GM15510 (cell line): ENCODE measurements around the gene SPAG16.

Experiments
- POLR2A ChIP-seq: IDR thresholded peaks from 3 replicates; pipeline ENCODE4 v1.6.1; 2011; ENCODE audit warnings: borderline replicate concordance; ENCODE audit not compliant: insufficient read length; ENCODE audit errors: extremely low read depth

The SPAG16 gene

DNA sequence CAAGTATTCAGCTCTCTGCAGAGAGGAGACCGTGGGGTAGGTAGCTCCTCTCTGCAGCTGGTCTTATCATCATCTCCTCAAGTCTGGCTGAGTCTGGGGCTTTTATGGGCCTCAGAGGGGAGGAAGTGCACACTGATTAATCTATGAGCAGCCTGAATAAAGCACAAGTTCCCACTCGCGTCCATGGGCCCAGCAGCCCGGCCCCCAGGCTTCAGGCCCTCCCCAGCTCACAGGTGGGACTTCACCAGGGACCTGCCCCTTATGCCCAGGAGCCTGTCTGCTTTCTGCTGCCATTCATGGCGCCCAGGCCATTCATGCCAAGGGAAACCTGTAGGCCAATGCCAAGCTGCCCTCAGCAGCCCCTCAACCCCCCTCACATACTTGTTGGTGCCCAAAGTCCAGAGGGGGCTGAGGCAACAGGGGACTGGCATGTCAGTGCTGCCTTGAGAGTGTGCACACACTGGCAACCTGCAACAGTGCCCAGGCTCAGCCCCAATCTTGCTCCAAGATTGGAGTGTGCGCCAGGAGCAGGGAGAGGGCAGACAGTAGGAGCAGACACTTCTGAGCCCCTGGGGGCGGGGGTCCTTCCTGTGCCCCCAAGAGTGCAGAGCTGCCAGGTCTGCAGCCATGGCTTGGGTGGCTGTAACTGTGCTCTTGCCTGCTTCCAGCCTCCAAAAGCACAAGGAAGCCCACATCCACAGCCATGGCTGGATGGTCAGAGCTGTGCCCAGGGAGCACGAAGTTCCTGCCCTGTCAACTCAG, 751.0 kb downstream of the SPAG16 start:
- TF ChIP-seq POLR2A = no peak

DNA sequence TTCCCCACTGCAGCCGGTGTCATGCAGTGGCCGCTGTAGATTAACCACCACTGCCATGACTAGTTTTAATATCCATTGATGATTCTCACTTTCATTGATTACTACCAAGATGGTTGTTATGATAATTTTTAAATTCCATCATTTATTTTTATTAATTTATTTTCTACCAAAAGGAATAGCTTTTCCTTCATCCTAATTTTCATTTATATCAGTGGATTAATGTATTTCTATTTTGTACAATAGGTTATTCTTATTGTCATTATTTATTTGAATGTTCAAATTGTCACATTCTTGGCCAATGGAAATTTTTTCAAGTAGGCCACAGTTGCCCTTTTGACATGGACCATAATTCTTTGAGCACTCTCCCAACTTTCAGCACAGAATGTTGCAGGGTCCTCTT, 751.7 kb downstream of the SPAG16 start:
- TF ChIP-seq POLR2A = no peak

DNA sequence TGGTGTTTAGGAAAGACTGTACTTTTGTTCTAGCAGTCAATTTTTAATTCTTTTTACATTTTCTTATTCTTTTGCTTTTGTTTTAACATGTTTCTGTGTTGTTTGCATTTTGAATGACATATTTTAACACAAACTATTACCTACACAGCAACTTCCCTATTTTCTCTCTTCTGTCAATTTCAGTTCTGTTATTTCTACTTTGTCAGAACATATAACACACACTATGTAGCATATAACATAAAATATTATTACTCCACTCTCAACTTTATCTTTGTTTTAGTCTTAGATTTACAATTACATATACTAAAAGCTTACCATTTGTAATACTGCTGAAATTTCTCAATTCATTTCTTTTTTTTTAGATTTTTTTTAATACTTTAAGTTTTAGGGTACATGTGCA, 753.9 kb downstream of the SPAG16 start:
- no peak for TF ChIP-seq POLR2A

DNA sequence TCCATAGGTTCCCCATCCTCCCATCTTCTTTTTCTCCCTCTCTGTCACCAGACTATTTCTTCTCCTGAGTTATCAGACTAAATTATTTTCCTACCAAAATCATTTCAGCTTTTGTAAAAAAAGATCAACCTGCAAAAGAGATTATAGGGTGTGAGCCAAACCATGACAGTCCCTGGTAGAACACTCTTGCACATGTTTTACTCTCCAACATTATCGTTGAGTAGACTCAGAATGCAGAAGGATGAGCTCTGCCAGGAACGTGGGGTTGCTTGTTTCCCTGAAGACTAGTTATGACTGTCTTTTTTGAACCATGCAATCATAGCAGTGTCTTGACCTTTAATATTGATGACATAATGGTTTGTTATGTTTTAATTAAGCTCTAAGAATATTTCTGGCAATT, 766.5 kb downstream of the SPAG16 start:
- no peak for TF ChIP-seq POLR2A

DNA sequence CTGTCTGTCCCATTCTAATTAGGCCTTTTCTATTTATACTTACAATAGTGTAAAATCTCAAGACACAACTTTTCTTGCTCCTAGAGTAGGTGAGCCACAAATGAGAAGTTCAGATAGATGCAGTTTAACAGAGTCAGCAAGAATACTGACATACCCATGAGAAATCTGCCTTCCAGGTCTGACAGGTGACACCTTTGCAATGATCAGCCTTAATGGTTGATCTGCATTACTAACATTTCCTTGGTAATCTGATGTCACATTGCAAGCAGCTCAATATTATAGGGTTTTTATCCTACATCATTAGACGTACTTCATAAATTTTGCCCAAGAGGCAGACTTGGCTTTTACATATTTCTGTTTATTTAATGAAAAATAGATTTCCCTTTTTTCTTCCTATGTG, 767.3 kb downstream of the SPAG16 start:
- TF ChIP-seq POLR2A = no peak

DNA sequence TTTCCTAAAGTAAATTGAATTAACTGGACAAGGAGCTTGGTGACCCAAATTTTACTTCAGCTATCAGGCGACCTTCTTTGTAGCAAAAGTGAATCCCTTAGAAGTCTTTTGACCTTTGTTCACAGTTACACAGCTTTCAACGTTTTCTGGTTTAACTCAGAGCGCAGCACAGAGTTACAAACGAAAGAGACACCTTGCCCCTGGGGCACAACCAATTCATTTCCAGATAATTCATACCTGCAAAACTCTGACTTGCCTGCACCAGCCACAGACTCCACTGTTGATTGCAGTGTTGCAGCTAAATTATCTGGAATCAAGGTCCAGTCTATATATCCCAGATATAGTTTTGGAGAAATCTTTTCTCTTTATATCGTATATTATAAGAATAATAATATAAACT, 768.0 kb downstream of the SPAG16 start:
- no peak for TF ChIP-seq POLR2A

DNA sequence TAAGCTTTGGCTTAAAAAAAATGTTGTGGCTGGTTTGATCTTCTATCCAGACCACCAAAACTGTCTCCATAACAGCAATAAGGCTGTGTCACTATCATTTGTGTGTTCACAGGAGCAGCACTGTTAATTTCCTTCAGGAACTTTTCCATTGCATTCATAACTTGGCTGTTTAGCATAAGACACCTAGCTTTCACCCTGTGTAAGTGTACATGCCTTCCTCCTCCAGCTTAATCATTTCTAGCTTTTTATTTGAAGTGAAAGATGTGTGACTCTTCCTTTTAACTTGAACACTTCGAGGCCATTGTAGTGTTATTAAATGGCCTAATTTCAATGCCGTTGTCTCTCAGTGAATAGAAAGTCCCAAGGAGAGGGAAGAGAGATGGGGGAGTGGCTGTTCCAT, 773.7 kb downstream of the SPAG16 start:
- no peak for TF ChIP-seq POLR2A

DNA sequence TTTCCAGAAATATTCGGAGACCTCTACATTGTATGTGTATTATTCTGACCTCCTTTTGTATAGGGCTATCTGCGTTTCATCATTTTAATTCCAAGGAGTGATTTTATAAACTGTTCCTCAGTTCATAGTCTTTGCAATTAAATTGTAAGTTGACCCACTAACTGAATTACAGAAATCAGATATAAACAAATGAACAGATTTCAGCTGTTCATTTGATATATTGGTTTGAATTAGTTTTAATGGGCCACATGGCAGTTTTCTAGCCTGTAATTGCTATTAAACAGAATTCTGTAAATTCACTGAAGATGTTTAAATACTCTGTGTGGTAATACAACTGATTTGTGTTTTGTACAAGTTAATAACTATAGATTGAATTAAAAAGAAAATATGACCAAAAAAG, 780.2 kb downstream of the SPAG16 start:
- TF ChIP-seq POLR2A = no peak

DNA sequence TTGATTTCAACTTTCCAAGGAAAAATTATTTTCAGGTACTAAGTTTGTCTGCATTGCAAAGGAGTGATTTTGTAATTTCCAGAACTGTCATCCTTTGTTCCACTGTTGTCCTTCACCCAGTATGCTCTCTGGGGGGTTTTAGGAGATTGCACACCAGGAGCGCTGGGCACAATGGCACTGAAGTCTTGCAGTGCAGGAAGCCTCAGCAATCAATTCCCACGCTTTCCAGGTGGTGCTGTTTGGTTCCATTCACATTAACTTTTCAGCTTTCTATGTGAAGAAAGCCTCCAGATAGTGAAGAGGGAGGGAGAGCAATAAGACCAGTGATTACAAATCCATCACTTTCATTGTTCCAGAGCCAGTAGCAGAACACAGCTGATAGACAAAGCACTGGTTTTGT, 782.6 kb downstream of the SPAG16 start:
- TF ChIP-seq POLR2A = no peak

DNA sequence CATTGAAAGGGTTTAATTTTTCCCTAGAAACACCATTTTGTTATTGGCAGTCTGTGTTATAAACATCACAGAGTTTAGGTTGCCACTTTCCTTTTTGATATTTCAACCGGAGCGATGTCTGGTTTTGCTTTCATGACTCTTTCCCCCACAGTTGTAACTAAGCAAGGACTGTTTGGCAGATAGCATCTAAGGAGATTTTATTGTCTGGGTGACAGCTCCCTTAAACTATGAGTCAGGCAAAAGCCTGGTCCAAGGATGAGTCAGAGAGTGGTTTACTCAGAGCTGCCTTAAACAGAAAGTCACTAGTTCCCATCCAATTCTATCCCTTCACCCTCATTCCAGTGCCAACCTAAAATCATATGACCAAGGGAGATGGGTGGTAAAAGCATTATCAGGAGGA, 785.0 kb downstream of the SPAG16 start:
- TF ChIP-seq POLR2A = no peak

DNA sequence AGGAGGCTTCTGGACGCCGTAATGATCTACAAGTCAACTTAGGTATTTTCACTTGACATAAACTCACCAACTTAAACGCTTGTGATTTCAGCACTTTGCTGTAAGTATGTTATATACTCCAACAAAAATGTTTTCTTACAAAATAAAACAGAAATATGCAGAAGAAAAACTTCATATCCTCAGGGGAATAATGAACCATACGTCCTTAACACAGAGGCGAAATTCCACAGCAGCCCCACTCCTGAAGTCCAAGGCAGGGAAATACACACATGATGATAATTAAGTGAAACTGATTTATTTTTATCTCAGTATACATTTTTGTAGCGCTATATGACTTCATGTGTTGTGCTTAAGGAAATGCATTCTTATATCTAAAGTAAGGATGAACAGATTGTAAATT, 791.2 kb downstream of the SPAG16 start:
- no peak for TF ChIP-seq POLR2A

DNA sequence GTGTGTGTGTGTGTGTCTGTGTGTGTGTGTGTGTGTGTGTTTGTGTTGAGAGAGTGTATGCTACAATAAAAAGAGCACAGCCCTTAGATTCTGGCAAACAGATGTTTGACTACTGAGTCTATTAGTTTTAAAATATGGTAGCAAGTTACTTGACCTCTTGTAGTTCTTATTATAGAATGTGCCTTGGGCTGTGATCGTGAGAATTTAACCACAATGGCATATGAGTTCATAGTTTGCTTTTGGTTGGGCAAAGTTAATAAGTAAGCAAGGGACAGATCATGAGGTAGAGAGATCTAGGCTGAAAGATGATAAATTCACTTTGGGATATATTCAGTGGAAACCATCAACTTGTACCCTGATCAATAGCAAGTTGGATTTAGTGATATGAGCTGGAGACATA, 792.3 kb downstream of the SPAG16 start:
- TF ChIP-seq POLR2A = no peak

DNA sequence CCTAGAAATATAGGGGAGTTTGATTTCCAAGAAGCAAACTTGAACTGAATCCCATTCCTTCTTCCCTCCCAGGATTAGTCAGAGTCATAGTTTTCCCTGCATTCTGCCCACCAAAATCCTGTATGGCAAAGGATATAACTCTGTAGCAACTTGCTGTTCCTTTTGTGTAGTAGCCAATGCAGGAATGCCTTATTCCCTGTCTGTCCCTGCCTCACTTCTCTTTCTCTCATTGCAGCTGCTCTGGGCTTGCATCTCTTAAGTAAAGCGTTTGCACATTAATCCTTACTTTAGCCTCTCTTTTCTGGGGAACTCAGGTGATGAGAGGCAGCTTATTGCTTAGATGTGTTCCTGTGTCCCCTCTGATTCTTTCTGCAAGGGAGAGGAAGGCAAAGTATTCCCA, 793.5 kb downstream of the SPAG16 start:
- no peak for TF ChIP-seq POLR2A

DNA sequence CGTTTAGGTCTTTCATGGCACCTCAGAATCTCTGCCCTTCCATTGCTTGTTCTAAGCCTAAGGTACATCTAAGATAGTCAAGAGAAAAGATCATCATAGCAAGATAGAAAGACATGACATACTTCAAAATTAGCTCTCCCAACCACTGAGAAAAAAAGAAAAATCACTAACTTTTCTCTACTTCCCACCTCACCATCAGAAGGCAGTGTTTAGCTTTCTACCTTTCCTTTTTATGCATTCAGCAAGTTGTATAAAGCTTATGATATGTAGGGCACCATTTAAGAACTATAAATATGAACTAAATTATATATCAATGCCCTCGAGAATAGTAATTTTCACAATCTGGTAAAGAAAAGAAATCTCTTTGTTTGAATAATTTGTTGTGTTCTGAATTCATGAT, 794.8 kb downstream of the SPAG16 start:
- TF ChIP-seq POLR2A = no peak

DNA sequence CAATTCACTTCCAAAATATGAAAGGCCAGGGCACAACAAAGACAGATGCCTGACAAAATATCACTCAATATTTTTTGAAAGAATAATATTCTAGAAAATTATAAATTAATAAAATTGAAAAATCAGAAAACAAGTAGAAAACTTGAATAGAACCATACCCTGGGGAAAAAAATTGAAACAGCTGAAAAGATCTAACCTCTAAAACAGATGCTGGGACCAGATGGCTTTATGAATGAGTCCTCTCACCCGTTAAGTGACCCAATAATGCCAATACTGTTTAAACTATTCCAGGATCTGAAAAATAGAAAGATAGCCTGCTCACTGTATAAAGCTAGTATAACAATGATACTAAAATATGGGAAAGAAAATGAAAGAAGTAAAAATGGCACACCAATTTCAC, 804.3 kb downstream of the SPAG16 start:
- no peak for TF ChIP-seq POLR2A

DNA sequence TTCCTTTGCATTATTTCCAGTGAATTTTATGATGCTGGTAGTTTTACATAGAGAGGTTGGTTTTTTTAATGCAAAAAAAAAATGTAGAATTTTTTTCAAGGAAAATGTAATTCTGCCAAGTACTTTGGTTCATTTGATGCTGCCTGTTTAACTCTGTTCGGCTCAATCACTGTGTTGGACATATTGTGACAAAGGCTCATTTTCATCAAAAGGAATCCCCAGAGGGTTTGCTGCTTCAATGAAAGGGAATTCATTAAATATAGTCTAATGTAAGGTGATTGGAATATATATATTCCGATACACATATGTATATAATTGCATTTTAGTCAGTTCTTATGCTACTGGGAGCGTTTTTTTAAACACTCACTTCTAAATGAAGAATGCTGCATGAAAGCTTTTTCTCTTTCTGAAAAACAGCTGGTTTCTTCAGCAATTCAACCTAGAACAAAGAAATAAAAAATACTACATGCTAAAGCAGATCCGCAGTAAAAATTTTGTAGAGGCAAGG, 812.0 kb downstream of the SPAG16 start:
- no peak for TF ChIP-seq POLR2A

DNA sequence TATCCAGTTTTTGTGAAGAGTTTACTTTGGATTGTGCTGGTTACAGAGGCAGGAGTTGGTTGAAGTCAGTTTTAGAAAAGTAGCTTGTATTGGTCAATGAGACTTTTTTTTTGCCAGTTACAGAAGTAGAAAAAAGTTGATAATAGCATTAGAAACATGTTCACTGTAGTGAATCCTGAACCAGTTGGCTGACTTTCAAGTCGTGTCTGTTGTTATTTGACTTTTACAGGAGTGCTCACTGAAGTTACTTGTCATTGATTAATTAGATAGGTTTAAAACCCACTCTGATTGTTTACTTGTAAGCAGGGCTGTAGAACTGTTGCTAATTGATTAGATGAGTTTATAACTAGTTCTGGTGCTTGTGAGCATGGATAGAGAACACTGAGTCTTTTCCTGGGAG, 814.5 kb downstream of the SPAG16 start:
- TF ChIP-seq POLR2A = no peak
